ENCODE data around the gene SCARB1. TPM values are rescaled to one million over a fixed set of nuclear protein-coding genes. Genes with fewer than 3 reads are reported as not detected.
A peak's percentile ranks its signal among the peaks of the same experiment; 100 is the strongest.

The SCARB1 gene
- total RNA-seq, 1 donor from 2014 or later: 6.6 TPM

- Histone ChIP-seq H3K4me3 (ENCODE audit: low read depth, low read length) (no peak overlapping the region), H3K36me3 (ENCODE audit: control insufficient read depth, insufficient read depth, low read length) (no peaks in the 10 kb centered on the region), H3K27me3 (ENCODE audit: control insufficient read depth, insufficient read depth, low read length) (no peaks in the 10 kb centered on the region)
- no peak for FAIRE-seq
- no peak for TF ChIP-seq CTCF (IDR thresholded peaks at IDR 0.05; ENCODE audit: insufficient read depth, low read length, severe bottlenecking)
- DNase-seq (ENCODE audit: low read depth): no peak
Observed at GRCh38 chr12:124842800-124843510, 20.7 kb downstream of the SCARB1 start.

GRCh38 chr12:124842073-124842749 lies 21.5 kb downstream of the SCARB1 start:
- Histone ChIP-seq H3K36me3 (ENCODE audit: control insufficient read depth, insufficient read depth, low read length) (no peaks in the 10 kb centered on the region), H3K27me3 (ENCODE audit: control insufficient read depth, insufficient read depth, low read length) (no peaks in the 10 kb centered on the region), H3K4me3 (ENCODE audit: low read depth, low read length) (no peak overlapping the region)
- FAIRE-seq: no peak
- no peak for TF ChIP-seq CTCF (IDR thresholded peaks at IDR 0.05; ENCODE audit: insufficient read depth, low read length, severe bottlenecking)
- no peak for DNase-seq (ENCODE audit: low read depth)

- no peaks in the 10 kb centered on the region for H3K27me3 ChIP-seq (ENCODE audit: control insufficient read depth, insufficient read depth, low read length)
- TF ChIP-seq CTCF (IDR thresholded peaks at IDR 0.05; ENCODE audit: insufficient read depth, low read length, severe bottlenecking): no peak
- DNase-seq (ENCODE audit: low read depth): no peak
- no peak for FAIRE-seq
- H3K4me3 ChIP-seq (ENCODE audit: low read depth, low read length): no peak overlapping the region
- H3K36me3 ChIP-seq (ENCODE audit: control insufficient read depth, insufficient read depth, low read length): no peaks in the 10 kb centered on the region
Observed at GRCh38 chr12:124841558-124841945, 22.1 kb downstream of the SCARB1 start.

- peak; percentile 96 for DNase-seq (ENCODE audit: low read depth)
- FAIRE-seq: no peak
- no peak overlapping the region for H3K4me3 ChIP-seq (ENCODE audit: low read depth, low read length)
- H3K27me3 ChIP-seq (ENCODE audit: control insufficient read depth, insufficient read depth, low read length): no peaks in the 10 kb centered on the region
- no peaks in the 10 kb centered on the region for H3K36me3 ChIP-seq (ENCODE audit: control insufficient read depth, insufficient read depth, low read length)
- TF ChIP-seq CTCF (IDR thresholded peaks at IDR 0.05; ENCODE audit: insufficient read depth, low read length, severe bottlenecking): no peak
Observed at GRCh38 chr12:124837958-124838803, 25.5 kb downstream of the SCARB1 start.

GRCh38 chr12:124837249-124837897 lies 26.3 kb downstream of the SCARB1 start:
- TF ChIP-seq CTCF (IDR thresholded peaks at IDR 0.05; ENCODE audit: insufficient read depth, low read length, severe bottlenecking): no peak
- H3K4me3 ChIP-seq (ENCODE audit: low read depth, low read length): no peak overlapping the region
- FAIRE-seq: no peak
- DNase-seq (ENCODE audit: low read depth): no peak
- H3K36me3 ChIP-seq (ENCODE audit: control insufficient read depth, insufficient read depth, low read length): no peaks in the 10 kb centered on the region
- no peaks in the 10 kb centered on the region for H3K27me3 ChIP-seq (ENCODE audit: control insufficient read depth, insufficient read depth, low read length)
